Head of caudate nucleus (tissue), 42 donors: ENCODE results near the gene PROSER3.
A peak's percentile ranks its signal among the peaks of the same experiment; 100 is the strongest.

Source experiments
- DNase-seq, 42 donors: peaks; one replicate each; pipeline versions ENCODE4 v3.0.0 to v3.0.0-alpha.2; 2020 to 2021; ENCODE audit warnings: mixed read lengths in 7 of 42
- intact Hi-C: fragments of 100-400 bp; cut with DNase I; formaldehyde crosslinking; loops from one replicate; pipeline ENCODE4 v1.15.0; 2022

Gene PROSER3

GRCh38 chr19:35757749-35758608 is at the start of gene PROSER3:
TSS of gene PROSER3 (plus strand) at chr19:35758176. CDS start at chr19:35758216, 40 bp downstream.
- intact Hi-C loops: no loop called here

GRCh38 chr19:35708391-35708790 is 49.6 kb upstream of the PROSER3 start:
- intact Hi-C loops: no loop called here
- no peak for DNase-seq

More at GRCh38 chr19:35757749-35758608, at the start of gene PROSER3:
- peak; percentile 95 to 100 (median 99) for DNase-seq

- intact Hi-C loops: no loop called here
- no peak for DNase-seq
These were observed 46.9 kb upstream of the PROSER3 start for GRCh38 chr19:35710784-35711723.

- intact Hi-C loops: no loop called here
- DNase-seq: peak in 1 of 42 donors; percentile 36
These were observed 45.1 kb upstream of the PROSER3 start for GRCh38 chr19:35712567-35713505.

- intact Hi-C loops: no loop called here
- no peak for DNase-seq
These were observed 44.5 kb upstream of the PROSER3 start for GRCh38 chr19:35713506-35713850.

- no peak for DNase-seq
- intact Hi-C loops: no loop called here
These were observed 44.0 kb upstream of the PROSER3 start for GRCh38 chr19:35713904-35714495.

GRCh38 chr19:35714601-35715354 is 43.2 kb upstream of the PROSER3 start:
- intact Hi-C loops: loop anchor here (5.0 kb wide), 1 partner anchor 167 kb away; the partner anchor contains the start of gene TMEM147
- no peak for DNase-seq

- intact Hi-C loops: loop anchor here (5.0 kb wide), 1 partner anchor 168 kb away; the partner anchor contains the start of gene TMEM147
- no peak for DNase-seq
These were observed 42.6 kb upstream of the PROSER3 start for GRCh38 chr19:35715355-35715809.

GRCh38 chr19:35715981-35716800 is 41.8 kb upstream of the PROSER3 start:
- peak in 36 of 42 donors; percentile 32 to 84 (median 68) for DNase-seq
- intact Hi-C loops: loop anchor here (2.0 to 5.0 kb wide), 3 partner anchors 29 to 169 kb away; partner anchors contain the start of genes PSENEN, RBM42, TMEM147 and U2AF1L4

- peak; percentile 81 to 98 (median 95) for DNase-seq
- intact Hi-C loops: loop anchor here (1.0 to 5.0 kb wide), 4 partner anchors 24 to 170 kb away; partner anchors contain the start of genes PSENEN, RBM42, TMEM147 and U2AF1L4
These were observed 40.9 kb upstream of the PROSER3 start for GRCh38 chr19:35716801-35717664.

- peak in 6 of 42 donors; percentile 4 to 97 (median 92) for DNase-seq
- intact Hi-C loops: loop anchor here (1.0 to 5.0 kb wide), 4 partner anchors 25 to 171 kb away; partner anchors contain the start of genes PSENEN, RBM42, TMEM147 and U2AF1L4
These were observed 40.2 kb upstream of the PROSER3 start, which contains the start of gene KMT2B for GRCh38 chr19:35717665-35718344. TSS of gene KMT2B (plus strand) at chr19:35718003. CDS start at chr19:35718019, 16 bp downstream.

GRCh38 chr19:35718345-35719041 is 39.5 kb upstream of the PROSER3 start:
- intact Hi-C loops: loop anchor here (5.0 kb wide), 1 partner anchor 171 kb away; the partner anchor contains the start of gene TMEM147
- DNase-seq: peak in 29 of 42 donors; percentile 11 to 62 (median 33)

GRCh38 chr19:35719402-35720162 is 38.4 kb upstream of the PROSER3 start:
- intact Hi-C loops: loop anchor here (5.0 kb wide), 1 partner anchor 172 kb away; the partner anchor contains the start of gene TMEM147
- no peak for DNase-seq
